B cell (primary cell): ENCODE data around the gene SMPDL3B. TPM values are rescaled to one million over a fixed set of nuclear protein-coding genes. Genes with fewer than 3 reads are reported as not detected.
"Not testable (repeated sequence)": the region's sequence is repeated elsewhere in the genome, so short reads cannot be mapped to it uniquely, and the experiment has no call there.

Experiments used
- ATAC-seq: fragments of 200-7000 bp; cut with Tn5 transposase; one replicate; pipeline ENCODE4 v1.10.0; 2021; ENCODE audit warnings: low read depth, mild to moderate bottlenecking, moderate number of reproducible peaks, moderate library complexity
- CTCF ChIA-PET: fragments of 350-600 bp; sonication (Branson Sonifier 250); formaldehyde crosslinking; loops from one replicate; lab custom pipeline; 2021; ENCODE audit warnings: antibody characterized with exemption, inconsistent platforms; lab: Charles Lee
- POLR2A ChIA-PET: fragments of 350-600 bp; sonication (Branson Sonifier 250); formaldehyde crosslinking; loops from one replicate; lab custom pipeline; 2021; ENCODE audit warnings: antibody characterized with exemption; lab: Charles Lee
- DNase-seq: peaks from one replicate; pipeline ENCODE4 v3.0.0; 2013
- H2AFZ ChIP-seq: 2 replicates; pipeline ENCODE4 v1.6.1; 2012; ENCODE audit warnings: mild to moderate bottlenecking, low read depth, low read length; ENCODE audit not compliant: insufficient read depth, poor library complexity, severe bottlenecking
- H3K27ac ChIP-seq, 2 donors: 1 replicate in 1 of 2; 2 replicates in 1 of 2; pipeline ENCODE4 v1.5.1; 2012 to 2013; ENCODE audit warnings: low read length in 2 of 2, mild to moderate bottlenecking in 2 of 2, moderate library complexity in 1 of 2
- H3K27me3 ChIP-seq, 4 experiments: fragments of 200-600 bp in 1 of 4; sonication (generic) in 1 of 4; replicated peaks in 1 of 4; 1 replicate in 2 of 4; 2 replicates in 2 of 4; pipeline versions ENCODE4 v1.6.1 to v1.7.0; 2013 to 2016; ENCODE audit warnings: low read length in 3 of 4, mild to moderate bottlenecking in 2 of 4, mixed read lengths in 1 of 4, moderate library complexity in 1 of 4; ENCODE audit not compliant: insufficient read depth in 4 of 4, control insufficient read depth in 3 of 4; ENCODE audit errors: control extremely low read depth in 1 of 4
- H3K36me3 ChIP-seq, 2 experiments: replicated peaks in 1 of 2; 1 replicate in 1 of 2; 2 replicates in 1 of 2; pipeline versions ENCODE4 v1.6.1 to v1.7.1; 2013; ENCODE audit warnings: low read length in 1 of 2; ENCODE audit not compliant: insufficient read depth in 2 of 2, control insufficient read depth in 1 of 2; ENCODE audit errors: control extremely low read depth in 1 of 2, extremely low read depth in 1 of 2
- H3K4me1 ChIP-seq, 2 donors: fragments of 200-600 bp in 1 of 2; sonication (generic) in 1 of 2; 1 replicate in 1 of 2; 2 replicates in 1 of 2; pipeline versions ENCODE4 v1.5.1 to v1.6.1; 2013 to 2017; ENCODE audit warnings: low read length in 2 of 2; ENCODE audit not compliant: control insufficient read depth in 2 of 2, insufficient read depth in 2 of 2
- H3K4me2 ChIP-seq: replicated peaks from 2 replicates; pipeline ENCODE3; 2012; ENCODE audit warnings: mild to moderate bottlenecking, low read depth, low read length; ENCODE audit not compliant: poor library complexity, severe bottlenecking
- H3K4me3 ChIP-seq, 5 experiments: fragments of 200-600 bp in 1 of 5; sonication (generic) in 1 of 5; 1 replicate in 3 of 5; 2 replicates in 2 of 5; pipeline versions ENCODE4 v1.5.1 to v1.7.0; 2011 to 2016; ENCODE audit warnings: low read length in 4 of 5, mild to moderate bottlenecking in 4 of 5, low read depth in 2 of 5, control low read depth in 1 of 5, moderate library complexity in 1 of 5; ENCODE audit not compliant: insufficient read depth in 1 of 5; ENCODE audit errors: control extremely low read depth in 1 of 5, extremely low read depth in 1 of 5
- H3K79me2 ChIP-seq: fragments of 200-600 bp; sonication (generic); one replicate; pipeline ENCODE4 v1.6.0; 2016; ENCODE audit warnings: low read length; ENCODE audit not compliant: control insufficient read depth, insufficient read depth
- H3K9ac ChIP-seq: fragments of 200-600 bp; sonication (generic); 2 replicates; pipeline ENCODE4 v1.6.1; 2017; ENCODE audit warnings: mild to moderate bottlenecking, low read length, moderate library complexity
- H3K9me3 ChIP-seq, 3 donors: one replicate each; pipeline versions ENCODE4 v1.6.1 to v1.7.1; 2013; ENCODE audit warnings: low read length in 2 of 3; ENCODE audit not compliant: control insufficient read depth in 2 of 3, insufficient read depth in 1 of 3; ENCODE audit errors: control extremely low read depth in 1 of 3
- H4K20me1 ChIP-seq: 2 replicates; pipeline ENCODE4 v1.6.0; 2012; ENCODE audit warnings: mild to moderate bottlenecking, low read length; ENCODE audit not compliant: insufficient read depth, control insufficient read depth, poor library complexity, severe bottlenecking
- H3K27ac Mint-ChIP-seq: one replicate; pipeline ENCODE4 v1.8.0; 2021; ENCODE audit warnings: mixed read lengths
- H3K27me3 Mint-ChIP-seq: one replicate; pipeline ENCODE4 v1.8.0; 2021; ENCODE audit warnings: mixed read lengths
- H3K4me1 Mint-ChIP-seq: one replicate; pipeline ENCODE4 v1.8.0; 2021; ENCODE audit warnings: mixed read lengths
- H3K4me3 Mint-ChIP-seq: one replicate; pipeline ENCODE4 v1.8.0; 2021; ENCODE audit warnings: mixed read lengths
- H3K9me3 Mint-ChIP-seq: one replicate; pipeline ENCODE4 v1.8.0; 2022; ENCODE audit warnings: mixed read lengths; ENCODE audit not compliant: insufficient read depth
- CTCF ChIP-seq: fragments of 200-600 bp; IDR thresholded peaks from one replicate; pipeline ENCODE4 v1.8.0; 2022; ENCODE audit warnings: antibody characterized with exemption, mild to moderate bottlenecking
- EZH2 ChIP-seq: IDR thresholded peaks from 2 replicates; pipeline ENCODE4 v1.6.1; 2012; ENCODE audit warnings: borderline replicate concordance, low read depth, mild to moderate bottlenecking, moderate library complexity, low read length; ENCODE audit not compliant: insufficient read depth, poor library complexity, severe bottlenecking
- WGBS: methylation state at CpG from one replicate; pipeline ENCODE4 v1.1.5; 2013; ENCODE audit warnings: missing lambda C conversion rate; ENCODE audit not compliant: insufficient coverage; 5-methylcytosine and 5-hydroxymethylcytosine counted together
- intact Hi-C: fragments of 100-400 bp; cut with micrococcal nuclease; formaldehyde crosslinking; loops from one replicate; pipeline ENCODE4 v1.10.0; 2022
- polyA plus RNA-seq: library from polyadenylated mRNA; depleted of rRNA; stranded (reverse); fragments of >200 nt; gene quantifications from 2 replicates; pipeline ENCODE4 v1.2.3, GENCODE V29; 2012
- total RNA-seq, 2 donors: library from RNA; stranded (reverse); fragments of 120-200 nt in 1 of 2; gene quantifications; 1 replicate in 1 of 2; 2 replicates in 1 of 2; pipeline versions ENCODE4 v1.2.3 to v1.2.4, GENCODE V29; 2013 to 2022

The SMPDL3B gene
- total and polyA plus RNA-seq, 2 donors (not counting 1 experiment from before 2014, with no cell fraction given), result 0.22 TPM; not detected in 1

DNA sequence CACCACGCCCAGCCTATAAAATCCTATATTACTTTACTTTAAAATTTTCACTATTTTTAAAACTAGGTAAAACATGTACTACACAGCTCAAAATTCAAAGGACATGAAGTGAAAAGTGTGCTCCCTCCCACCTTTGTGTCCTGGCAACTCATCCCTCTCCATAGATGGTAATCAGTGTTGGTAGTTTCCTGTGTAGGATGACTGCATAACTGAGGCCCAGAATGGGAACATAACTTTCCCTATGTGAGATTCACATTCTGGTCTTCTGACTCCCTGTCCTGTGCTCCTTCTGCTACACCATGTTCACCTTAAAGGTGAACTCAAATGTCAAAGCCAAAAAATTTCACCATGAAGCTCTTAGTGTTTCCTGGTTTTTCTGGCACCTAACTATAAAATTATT lies 64.3 kb downstream of the SMPDL3B start:
- H3K27me3 Mint-ChIP-seq, result no peaks in the 10 kb centered on the region
- Histone ChIP-seq H3K4me2 (no peak overlapping the region), H2AFZ (no peak overlapping the region), H3K27me3 (no peaks in the 10 kb centered on the region), H3K36me3 (peaks cover 11 to 52% of the 10 kb centered on the region in 2 experiments), H4K20me1 (no peaks in the 10 kb centered on the region), H3K9ac (no peak overlapping the region), H3K27ac (no peak overlapping the region), H3K9me3 (no peaks in the 10 kb centered on the region), H3K4me1 (no peaks in the 10 kb centered on the region), H3K79me2 (no peaks in the 10 kb centered on the region), H3K4me3 (no peak overlapping the region)
- no peaks in the 10 kb centered on the region for H3K4me1 Mint-ChIP-seq
- H3K4me3 Mint-ChIP-seq, result no peak overlapping the region
- TF ChIP-seq CTCF (no peak), EZH2 (no peak)
- no CpG with 5 or more reads among the region's 1 CpG for WGBS
- H3K27ac Mint-ChIP-seq, result no peak overlapping the region
- DNase-seq (no peak), ATAC-seq (no peak)
- POLR2A ChIA-PET, result no interaction called here
- CTCF ChIA-PET, result interaction anchor here (1.0 to 1.9 kb wide), 3 partner anchors 19 to 210 kb away, joined by 3 to 4 read pairs (median 4); no protein-coding TSS in a partner anchor
- H3K9me3 Mint-ChIP-seq, result no peaks in the 10 kb centered on the region
- intact Hi-C loops, result no loop called here

- no peak overlapping the region for H3K4me2 ChIP-seq
- DNase-seq (no peak), ATAC-seq (no peak)
- no peak for TF ChIP-seq EZH2
- no peak for TF ChIP-seq CTCF
- no peak overlapping the region for H2AFZ ChIP-seq
- Mint-ChIP-seq H3K27ac (no peak overlapping the region), H3K4me3 (no peak overlapping the region), H3K9me3 (no peaks in the 10 kb centered on the region), H3K27me3 (no peaks in the 10 kb centered on the region), H3K4me1 (no peaks in the 10 kb centered on the region)
- no peaks in the 10 kb centered on the region for H3K4me1 ChIP-seq
- H3K79me2 ChIP-seq, result no peaks in the 10 kb centered on the region
- H3K9ac ChIP-seq, result no peak overlapping the region
- H3K27ac ChIP-seq, result no peak overlapping the region
- intact Hi-C loops, result no loop called here
- no peaks in the 10 kb centered on the region for H4K20me1 ChIP-seq
- no peaks in the 10 kb centered on the region for H3K27me3 ChIP-seq
- ChIA-PET POLR2A (no interaction called here), CTCF (interaction anchor here (1.2 kb wide), 1 partner anchor 22 kb away, joined by 3 read pairs; no protein-coding TSS in a partner anchor)
- WGBS, result 100% methylated on average over 5 of the region's 10 CpGs
- peaks cover 9 to 38% of the 10 kb centered on the region in 2 experiments for H3K36me3 ChIP-seq
- no peaks in the 10 kb centered on the region for H3K9me3 ChIP-seq
- no peak overlapping the region for H3K4me3 ChIP-seq
These were observed 67.8 kb downstream of the SMPDL3B start for GRCh38 chr1:28002600-28002999.

- CTCF ChIA-PET, H3K9me3 Mint-ChIP-seq, H3K4me3 ChIP-seq, H3K79me2 ChIP-seq, DNase-seq, H3K27ac Mint-ChIP-seq, H3K4me2 ChIP-seq, H3K27ac ChIP-seq, intact Hi-C loops, H3K9ac ChIP-seq, POLR2A ChIA-PET, H3K4me3 Mint-ChIP-seq, ATAC-seq, H3K4me1 Mint-ChIP-seq, H3K4me1 ChIP-seq, H2AFZ ChIP-seq, H3K27me3 Mint-ChIP-seq, H3K9me3 ChIP-seq, H4K20me1 ChIP-seq, H3K27me3 ChIP-seq: not testable (repeated sequence)
- no CpG with 5 or more reads among the region's 8 CpGs for WGBS
- peaks cover 7 to 33% of the 10 kb centered on the region in 2 experiments for H3K36me3 ChIP-seq
These were observed 68.3 kb downstream of the SMPDL3B start for GRCh38 chr1:28003117-28003516.
